GM19452 (cell line): ENCODE results near the gene AIP.
"Not testable (repeated sequence)": the region's sequence is repeated elsewhere in the genome, so short reads cannot be mapped to it uniquely, and the experiment has no call there.

Experiments used
- ATAC-seq: cut with Tn5 transposase; IDR thresholded peaks from one replicate; pipeline ENCODE4 v1.9.1; 2021; ENCODE audit not compliant: unreplicated experiment

AIP gene

DNA sequence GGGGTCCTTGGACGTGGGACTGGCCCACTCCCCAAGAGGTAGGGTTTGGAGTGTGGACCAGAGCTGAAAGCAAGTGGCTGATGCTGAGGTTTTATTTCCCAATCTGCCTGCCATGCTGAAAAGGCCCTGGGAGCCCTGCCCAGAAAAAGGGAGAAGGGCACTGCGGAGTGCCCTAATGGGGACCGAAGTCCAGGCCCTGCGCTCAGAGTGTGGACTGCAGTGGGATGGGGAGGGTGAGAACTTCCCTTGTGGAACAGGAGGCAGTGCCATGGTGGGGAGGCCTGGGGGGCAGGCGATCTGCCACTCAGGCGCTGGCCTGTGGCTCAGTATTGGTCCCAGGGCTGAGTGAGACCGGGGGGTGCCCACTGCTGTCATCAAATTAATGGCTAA, 34.6 kb upstream of the AIP start:
- no peak for ATAC-seq

DNA sequence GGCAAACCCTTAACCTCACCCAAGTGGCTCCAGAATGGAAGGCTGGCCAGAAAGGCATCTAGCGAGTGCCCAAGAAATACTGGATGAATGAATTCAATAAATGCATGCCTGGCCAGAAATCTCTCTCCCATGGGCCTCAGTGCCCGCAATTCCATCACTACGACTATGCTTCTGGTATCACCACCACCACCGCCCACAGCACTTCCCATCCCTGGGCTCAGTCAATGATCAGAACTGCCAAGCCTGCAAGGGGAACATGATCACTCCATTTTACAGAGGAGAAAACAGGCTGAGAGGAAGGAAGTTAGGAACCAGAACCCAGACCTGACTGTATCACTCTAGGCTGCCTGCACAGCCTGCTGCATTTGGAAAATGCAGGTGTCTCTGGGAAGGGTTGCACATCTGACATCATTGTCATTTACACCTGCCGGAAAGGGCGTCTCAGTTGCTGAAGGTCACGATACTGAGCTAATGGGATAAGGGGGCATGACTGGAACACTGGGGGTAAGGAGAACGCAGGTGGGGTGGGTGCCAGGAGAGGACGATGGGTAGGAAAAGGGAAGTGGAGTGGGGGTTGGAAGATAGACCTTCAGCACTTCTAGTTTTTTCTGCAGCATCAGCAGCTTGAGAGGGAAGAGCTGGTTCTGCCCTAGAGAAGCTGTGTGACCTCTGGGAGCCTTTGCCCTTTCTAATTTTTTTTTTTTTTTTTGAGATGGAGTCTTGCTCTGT, 33.5 kb upstream of the AIP start:
- ATAC-seq, result no peak

DNA sequence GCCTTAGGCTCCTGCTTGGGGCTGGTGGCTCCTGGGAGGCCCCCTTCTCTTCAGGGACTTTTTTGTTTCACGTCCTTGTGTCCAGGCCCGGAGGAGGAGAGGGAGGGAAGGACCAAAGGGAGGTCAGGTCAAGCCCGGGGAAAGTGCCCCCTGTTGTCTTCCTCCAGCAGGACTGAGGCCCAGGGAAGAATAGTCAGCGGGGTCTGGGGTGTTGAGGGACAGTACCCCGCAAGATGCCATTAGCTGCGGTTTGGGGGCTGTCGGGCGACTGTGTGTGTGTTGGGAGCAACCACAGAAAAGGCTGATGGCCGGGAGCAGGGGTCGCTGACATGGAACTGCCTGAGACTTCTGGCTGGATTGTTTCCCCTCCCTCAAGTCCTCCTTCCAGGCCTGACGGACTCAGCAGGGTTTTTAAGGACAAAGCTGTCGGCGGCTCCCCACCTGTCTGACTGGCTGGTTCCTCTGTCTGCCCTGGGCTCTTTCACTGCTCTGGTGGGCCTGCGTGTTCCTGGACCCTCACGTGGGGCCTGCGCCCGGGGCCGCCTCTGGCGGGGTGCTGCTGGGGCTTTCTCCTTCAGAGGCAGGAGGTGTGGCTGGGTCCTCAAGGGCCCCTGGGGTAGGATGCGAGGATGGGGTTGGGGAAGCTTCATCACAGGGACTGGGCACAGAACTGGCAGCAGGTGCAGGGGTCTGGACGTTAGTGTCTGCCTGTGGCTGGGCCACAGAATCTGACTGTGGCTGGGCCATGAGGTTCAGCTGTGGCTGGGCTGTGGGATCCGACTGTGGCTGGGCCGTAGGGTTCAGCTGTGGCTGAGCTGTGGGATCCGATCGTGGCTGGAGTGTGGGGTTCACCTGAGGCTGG, 31.8 kb upstream of the AIP start:
- ATAC-seq, result no peak

DNA sequence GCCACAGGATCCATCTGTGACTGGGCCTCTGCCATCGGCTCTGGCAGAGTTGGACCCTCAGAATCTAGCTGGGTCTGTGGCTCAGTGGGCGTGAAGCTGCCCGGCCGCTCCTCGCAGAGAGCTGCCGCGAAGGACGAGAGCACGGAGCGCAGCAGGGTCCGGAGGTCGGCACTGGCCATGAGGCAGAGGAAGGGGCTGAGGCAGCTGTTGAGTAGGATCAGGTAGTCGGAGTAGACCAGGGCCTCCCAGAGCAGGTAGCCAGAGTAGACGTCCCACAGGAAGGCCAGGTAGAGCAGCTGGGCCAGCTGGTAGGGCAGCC, 31.2 kb upstream of the AIP start:
- ATAC-seq, result no peak

DNA sequence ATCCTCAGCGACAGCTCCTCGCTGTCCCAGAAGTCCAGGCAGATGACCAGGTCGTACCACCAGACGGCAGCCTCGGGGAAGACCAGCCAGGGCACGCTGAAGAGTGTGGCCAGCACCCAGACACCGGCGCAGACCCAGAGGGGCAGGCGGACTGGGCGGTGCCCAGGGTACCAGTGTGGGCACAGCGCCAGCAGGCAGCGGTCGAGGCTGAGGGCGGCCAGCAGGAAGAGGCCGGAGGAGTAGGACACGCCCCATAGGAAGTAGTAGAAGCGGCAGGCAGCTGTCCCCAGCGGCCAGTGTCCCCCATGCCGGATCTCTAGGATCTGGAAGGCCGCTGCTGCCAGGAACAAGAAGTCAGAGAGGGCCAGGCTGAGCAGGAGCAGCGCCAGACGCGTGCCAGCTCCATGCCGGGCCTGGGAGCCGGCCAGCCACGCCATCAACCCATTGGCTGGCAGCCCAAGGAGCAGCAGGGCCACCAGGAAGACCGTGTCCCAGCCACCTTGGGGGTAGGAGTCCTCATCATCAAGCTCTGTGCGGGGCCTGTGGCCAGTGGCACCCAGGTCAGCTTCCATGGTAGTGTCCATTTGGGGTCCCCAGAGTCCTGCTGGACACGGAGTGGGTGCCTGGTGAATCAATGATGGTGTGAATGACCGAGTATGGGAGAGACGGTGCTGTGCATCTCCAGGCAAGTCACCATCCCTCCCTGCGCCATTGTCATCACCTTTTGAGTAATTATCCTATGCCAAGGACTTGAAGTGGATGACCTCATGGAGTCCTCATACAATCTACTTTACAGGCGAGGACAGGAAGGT, 30.5 kb upstream of the AIP start, which contains the start of gene GPR152:
TSS of gene GPR152 (minus strand) at position 589 of the 812 bp plus-strand sequence. CDS start at position 584, 5 bp downstream.
- ATAC-seq, result no peak

DNA sequence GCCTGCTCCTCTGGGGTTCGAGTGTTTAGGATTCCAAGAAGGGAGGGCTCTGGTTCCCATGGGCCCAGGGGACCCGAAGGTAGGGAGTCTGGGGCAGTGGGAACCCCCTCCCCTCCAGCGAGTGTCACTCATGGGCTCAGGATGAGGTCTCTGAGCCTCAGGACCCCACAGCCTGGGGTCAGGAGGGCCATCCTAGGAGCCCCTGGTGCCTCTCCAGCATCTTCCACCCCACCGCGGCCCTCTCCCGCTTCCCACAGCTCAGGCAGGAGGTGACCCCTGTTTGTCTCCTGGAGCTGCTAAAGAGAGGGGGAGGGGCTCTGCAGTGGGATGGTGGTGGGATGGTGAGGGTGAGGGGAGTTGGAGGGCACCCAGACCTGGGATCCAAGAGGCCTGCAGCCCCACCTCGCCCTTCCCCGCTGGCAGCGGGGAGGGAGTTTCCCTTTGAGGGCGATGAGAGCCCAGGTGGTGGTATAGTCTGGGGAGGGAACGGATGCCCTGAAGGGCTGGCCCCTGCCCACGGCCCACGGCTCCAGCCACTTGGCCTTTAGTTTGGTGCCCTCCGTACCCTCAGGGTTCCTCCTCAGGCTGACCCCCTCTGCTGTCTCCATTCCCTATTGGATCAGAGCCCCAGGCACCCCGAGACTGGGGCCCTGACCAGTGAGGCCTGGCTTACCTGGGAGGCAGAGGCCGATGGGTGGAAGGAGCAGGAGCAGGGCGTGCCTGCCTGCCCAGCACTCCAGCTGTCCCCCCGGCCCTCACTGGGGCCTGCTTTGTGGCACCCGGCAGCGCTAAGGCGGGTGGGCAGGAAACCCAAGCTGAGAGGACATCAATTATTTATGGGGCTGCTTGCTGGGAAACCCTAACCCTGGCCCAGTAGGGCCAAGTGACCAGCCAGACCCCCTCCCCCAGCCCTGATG, 28.8 kb upstream of the AIP start:
- no peak for ATAC-seq

DNA sequence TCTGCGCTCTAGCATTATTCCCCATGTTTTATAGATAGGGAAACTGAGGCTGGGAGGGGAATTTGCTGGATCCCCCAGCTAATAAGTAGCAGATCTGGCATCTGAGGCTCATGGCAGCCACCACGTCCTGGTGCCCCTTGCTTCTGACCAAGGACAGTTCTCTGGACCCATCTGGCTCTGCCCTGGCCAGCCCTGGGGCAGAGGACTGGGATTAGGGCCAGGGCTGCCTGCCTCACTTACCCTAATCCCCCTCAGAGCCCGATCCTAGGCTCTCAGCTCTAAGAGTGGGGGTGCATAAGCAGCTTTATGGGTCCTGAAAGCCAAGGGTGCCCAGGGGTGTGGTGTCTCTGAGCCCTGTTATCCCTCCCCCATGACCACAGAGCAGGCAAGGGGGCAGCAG, 27.8 kb upstream of the AIP start, which contains the start of gene CABP4:
TSS of gene CABP4 (plus strand) at position 301 of the 400 bp plus-strand sequence. CDS start at position 371, 70 bp downstream.
- no peak for ATAC-seq

DNA sequence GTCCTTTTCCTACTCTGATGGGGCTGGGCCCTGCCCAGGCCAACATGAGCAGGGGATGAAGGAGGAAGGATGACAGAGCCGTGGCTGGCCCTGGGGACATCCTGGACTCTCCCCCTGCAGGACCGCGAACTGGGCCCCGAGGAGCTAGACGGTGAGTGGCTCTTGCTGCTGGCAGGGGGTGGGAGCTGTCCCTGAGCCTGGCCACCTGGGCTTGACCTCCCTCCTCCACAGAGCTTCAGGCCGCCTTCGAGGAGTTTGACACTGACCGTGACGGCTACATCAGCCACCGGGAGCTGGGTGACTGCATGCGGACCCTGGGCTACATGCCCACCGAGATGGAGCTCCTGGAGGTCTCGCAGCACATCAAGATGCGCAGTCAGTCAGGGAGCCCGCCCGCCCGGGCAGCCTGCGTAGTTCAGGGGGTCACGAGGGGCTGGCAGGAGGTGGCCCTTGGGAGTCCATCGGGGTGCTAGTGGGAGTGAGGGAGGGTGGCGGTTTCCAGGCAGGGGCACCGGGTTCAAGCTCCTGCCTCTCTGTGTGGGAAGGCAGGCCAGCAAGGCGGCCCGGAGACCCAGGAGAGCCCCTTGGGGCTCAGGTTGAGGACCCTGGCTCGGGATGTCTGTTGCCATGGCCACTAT, 26.6 kb upstream of the AIP start:
- ATAC-seq, result no peak

DNA sequence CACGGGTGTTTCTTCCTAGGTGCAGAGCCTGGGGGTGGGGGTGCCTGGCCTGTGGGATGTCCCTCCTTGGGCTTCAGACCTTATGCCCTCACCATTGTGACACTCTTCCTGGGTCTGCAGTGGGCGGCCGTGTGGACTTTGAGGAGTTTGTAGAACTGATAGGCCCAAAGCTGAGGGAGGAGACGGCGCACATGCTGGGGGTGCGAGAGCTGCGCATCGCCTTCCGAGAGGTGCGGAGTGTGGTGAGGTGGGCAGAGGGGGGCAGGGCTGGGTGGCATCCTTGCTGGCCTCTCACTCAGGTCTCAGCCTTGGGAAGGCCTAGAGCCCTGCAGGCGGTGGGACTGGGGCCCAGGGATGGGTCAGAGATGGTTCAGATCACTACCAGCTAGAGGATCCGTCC, 25.4 kb upstream of the AIP start:
- ATAC-seq, result no peak

DNA sequence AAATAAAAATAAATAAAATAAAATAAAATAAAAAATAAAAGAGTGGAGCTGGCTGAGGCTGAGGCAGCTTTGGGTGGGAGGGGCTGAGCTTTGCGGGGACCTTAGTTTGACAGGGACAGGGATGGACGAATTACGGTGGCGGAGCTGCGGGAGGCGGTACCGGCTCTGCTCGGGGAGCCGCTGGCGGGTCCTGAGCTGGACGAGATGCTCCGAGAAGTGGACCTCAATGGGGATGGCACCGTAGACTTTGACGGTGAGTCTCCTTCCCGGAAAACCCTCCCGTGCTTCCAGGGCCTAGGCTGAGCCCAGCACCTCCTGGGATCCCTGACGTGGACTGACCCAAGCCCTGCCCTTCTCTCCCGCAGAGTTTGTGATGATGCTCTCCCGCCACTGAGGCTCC, 24.6 kb upstream of the AIP start:
- ATAC-seq, result no peak

DNA sequence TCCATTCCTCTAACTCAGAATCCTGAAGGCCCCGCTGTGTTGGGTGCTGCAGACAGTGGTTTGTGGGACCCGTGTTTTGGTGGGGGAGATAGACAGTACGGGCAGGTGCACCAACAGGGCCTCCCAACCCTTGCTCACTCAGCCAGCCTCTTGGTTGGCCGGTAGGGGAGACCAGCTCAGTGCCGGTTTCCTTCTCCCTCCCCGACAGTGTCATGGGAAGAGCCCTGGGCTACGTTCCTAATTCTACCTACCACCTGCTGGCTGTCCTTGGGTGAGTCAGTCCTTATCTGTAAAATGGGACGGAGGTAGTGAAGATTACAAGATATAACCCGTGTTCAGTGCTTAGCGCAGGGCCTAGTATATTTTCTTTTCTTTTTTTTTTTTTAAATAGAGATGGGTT, 19.6 kb upstream of the AIP start:
- ATAC-seq, result no peak

DNA sequence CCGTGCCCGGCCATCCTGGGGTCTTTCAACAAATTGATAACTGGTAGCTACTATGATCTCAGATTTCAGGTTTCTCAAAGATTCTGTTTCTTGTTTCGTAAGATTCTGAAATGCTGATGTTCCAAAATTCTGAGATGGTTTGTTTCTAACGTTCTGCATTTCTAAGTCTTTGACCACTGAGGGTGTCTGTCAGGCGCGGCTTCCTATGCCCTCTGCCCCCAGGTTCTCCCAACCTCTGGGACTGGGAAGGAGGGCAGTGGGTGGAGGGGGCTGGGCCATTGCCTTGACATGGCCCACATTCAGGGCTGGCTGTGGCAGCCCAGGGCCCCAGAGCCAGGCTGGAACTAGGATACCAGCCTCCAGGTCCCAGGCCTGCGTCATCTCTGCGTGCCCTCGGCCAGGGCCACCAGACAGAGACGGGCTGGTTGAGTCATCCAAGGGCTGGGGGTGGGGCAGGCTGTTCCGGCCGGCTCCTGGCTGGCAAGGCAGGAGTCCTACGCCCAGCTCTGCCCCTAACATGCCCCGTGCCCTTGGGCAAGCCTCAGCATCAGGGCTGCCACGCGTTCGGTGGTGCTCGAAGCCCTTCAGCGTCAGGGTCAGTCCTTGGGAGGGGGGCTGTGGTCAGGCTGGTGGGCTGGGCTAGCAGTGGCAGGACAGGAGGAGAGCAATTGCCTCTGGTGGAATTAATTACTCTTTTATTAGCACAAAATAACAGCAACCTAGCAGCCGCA, 19.0 kb upstream of the AIP start:
- ATAC-seq, result no peak

DNA sequence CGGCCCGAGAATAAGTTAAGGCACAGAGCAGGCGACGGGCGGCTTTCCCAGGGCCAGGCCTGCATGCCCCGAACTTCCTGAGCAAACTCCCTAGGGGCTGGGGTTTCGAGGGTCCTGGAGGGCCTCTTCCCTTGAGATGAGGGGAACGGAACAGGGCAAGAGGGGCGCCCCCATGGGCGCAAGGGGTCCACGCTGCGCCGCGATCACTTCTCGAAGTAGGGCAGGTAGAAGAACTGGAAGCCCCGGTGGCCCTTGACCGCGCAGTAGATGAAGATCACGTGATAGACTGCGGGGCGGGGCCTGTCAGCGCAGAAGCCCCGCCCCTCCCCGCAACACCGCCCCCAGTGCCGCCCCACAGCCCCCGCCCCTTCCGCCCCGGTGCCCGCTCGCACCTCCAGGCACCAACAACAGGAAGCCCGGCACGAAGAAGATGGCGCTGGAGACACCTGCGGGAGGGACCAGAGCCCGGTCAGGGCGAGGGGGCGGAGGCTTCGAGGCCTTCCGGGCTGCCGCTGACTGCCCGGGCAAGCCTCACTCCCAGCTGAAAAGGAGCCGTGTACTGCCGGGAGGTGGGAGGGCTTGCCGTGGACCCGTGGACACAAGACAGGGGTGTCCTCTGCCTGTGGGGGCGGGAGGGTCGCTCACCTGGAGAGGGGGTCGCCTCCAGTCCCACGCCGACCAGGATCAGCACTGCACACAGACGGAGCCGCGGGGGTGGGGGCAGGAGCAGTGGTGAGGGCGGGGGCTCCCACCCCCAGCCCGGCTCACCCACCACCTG, 18.2 kb upstream of the AIP start:
- ATAC-seq, result peak; percentile 63

DNA sequence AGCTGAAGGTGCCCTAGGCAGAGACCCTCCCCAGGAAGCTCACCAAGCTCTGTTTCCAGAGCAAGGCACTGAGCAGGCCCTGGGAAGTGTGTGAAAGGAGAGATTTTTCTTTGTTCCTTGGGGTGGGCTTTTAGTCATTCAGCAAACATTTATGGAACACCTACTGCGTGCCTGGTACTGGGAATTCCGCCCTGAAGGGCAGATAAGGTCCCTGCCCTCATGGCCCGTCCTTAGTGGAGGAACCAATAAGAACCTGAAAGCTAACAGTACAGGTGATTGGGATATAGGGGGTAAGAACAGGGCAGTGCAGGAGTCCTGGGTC, 17.7 kb upstream of the AIP start:
- ATAC-seq, result no peak

DNA sequence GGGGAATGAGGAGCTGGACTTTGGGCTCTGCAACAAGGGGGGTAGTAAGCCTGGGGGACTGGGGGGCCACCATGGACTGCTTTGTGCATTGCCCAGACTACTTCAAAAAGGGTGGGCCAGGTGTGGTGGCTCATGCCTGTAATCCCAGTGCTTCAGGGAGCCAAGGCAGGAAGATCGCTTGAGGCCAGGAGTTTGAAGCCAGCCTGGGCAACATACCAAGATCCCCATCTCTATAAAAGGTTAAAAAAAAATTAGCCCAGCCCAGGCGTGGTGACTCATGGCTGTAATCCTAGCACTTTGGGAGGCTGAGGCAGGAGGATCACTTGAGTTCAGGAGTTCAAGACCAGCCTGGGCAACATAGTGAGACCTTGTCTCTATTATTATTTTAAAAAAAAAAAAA, 17.3 kb upstream of the AIP start:
- not testable (repeated sequence) for ATAC-seq

DNA sequence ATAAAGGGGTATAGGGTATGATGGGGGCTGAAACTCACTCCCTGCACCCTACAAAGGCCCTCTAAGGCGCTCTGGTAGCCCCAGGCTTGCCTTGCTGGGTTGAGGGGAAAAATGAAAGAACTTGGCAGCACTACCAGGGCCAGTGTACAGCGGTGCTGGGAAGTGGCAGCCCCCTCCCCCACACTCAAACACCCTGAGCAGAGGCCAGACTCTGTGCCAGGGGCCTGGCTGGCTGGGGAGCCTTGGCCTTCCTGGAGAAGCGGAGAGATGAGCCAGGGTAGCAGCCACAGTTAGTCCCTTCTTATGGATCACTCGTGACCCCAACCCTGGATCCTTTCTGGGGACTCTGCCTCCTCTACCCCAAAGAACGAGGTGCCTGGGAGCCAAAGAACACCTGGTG, 16.5 kb upstream of the AIP start:
- no peak for ATAC-seq

DNA sequence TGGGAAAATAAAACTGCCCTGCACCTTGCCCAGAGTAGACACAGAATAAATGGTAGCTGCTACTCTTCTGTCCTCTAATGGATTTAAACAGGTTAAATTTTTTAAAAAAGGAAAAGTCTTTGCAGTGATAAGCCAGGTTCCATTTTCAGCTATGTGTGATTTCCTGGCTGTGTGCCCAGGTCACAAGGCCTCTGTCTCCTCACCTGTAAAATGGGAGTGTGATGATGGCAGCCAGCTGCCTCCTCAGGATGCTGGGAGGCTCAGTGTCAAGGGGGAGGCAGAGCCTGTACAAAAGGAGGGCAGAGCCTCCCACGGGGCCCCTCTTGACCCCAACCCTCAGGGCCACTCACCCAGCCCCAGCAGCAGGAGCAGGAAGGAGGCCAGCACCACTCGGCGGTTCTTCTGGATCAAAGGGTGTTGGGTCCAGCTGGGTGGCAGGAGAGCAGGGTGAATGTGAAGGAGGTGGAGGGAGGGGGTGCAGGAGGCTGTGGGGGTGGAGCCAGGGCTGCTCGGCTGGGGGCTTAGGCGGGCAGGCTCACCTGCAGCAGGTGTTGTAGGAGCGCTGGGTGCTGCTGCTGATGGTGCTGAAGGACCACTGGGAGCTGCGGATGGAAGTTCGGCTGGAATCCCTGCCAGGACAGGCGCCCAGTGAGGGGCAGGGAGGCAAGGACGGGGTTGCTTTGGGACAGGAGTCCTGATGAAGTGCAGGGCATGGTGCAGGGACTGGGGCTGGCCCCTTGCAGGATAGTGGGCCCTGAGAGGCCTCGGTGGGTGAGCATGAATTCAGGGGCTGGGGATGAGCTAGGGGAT, 15.7 kb upstream of the AIP start:
- no peak for ATAC-seq

DNA sequence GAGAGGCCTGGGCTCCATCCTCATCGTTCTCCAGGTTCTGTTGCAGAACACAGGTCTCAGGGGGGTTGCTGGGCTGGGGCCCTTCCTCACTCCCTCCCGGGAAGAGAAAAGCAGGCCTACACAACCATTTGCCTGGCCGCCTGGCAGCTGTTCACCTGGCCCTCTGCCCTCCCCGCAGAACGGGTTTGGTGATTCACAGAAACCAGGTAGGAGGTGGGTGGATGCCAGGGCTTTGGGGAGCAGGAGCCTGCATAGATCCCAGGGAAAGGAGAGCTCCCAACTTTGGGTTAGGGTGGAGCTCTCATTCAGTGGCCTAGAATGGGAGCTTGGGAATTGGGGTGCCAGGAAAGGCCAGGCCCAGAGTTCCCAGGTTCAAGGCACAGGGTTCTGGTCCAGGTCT, 14.8 kb upstream of the AIP start:
- no peak for ATAC-seq
